HG03469 (cell line): ENCODE data around the gene ECM1.

Experiments
- ATAC-seq: cut with Tn5 transposase; IDR thresholded peaks from one replicate; pipeline ENCODE4 v1.9.1; 2021; ENCODE audit warnings: mild to moderate bottlenecking, moderate library complexity, moderate number of reproducible peaks; ENCODE audit not compliant: unreplicated experiment

Gene ECM1

GRCh38 chr1:150511985-150512660, 4.2 kb downstream of the ECM1 start:
- ATAC-seq = no peak

GRCh38 chr1:150512846-150513245, 4.9 kb downstream of the ECM1 start:
- no peak for ATAC-seq

- ATAC-seq = no peak
Observed at GRCh38 chr1:150513351-150513791, 5.5 kb downstream of the ECM1 start.

GRCh38 chr1:150514260-150514659, 6.4 kb downstream of the ECM1 start:
- no peak for ATAC-seq

- no peak for ATAC-seq
Observed at GRCh38 chr1:150514913-150515327, 7.0 kb downstream of the ECM1 start.

GRCh38 chr1:150515328-150516049, 7.6 kb downstream of the ECM1 start, which contains the start of gene FALEC:
TSS of gene FALEC (plus strand) at chr1:150515752.
- peak; percentile 82 for ATAC-seq

GRCh38 chr1:150516050-150516591, 8.2 kb downstream of the ECM1 start:
- no peak for ATAC-seq

- ATAC-seq = no peak
Observed at GRCh38 chr1:150516616-150517015, 8.7 kb downstream of the ECM1 start.

- no peak for ATAC-seq
Observed at GRCh38 chr1:150521196-150521968, 13.5 kb downstream of the ECM1 start.

- no peak for ATAC-seq
Observed at GRCh38 chr1:150525348-150525747, 17.4 kb downstream of the ECM1 start.

GRCh38 chr1:150528196-150528595, 20.3 kb downstream of the ECM1 start:
- no peak for ATAC-seq

- ATAC-seq = no peak
Observed at GRCh38 chr1:150529017-150529416, 21.1 kb downstream of the ECM1 start.

GRCh38 chr1:150530491-150531159, 22.7 kb downstream of the ECM1 start:
- no peak for ATAC-seq

- ATAC-seq = no peak
Observed at GRCh38 chr1:150532860-150533259, 25.0 kb downstream of the ECM1 start.

GRCh38 chr1:150534002-150534401, 26.1 kb downstream of the ECM1 start:
- ATAC-seq = no peak

- ATAC-seq = no peak
Observed at GRCh38 chr1:150535511-150536287, 27.8 kb downstream of the ECM1 start.

GRCh38 chr1:150536836-150537731, 29.2 kb downstream of the ECM1 start:
- ATAC-seq = no peak

- no peak for ATAC-seq
Observed at GRCh38 chr1:150537732-150538684, 30.1 kb downstream of the ECM1 start.
